ENCODE data around the gene PRR36.

- no peak for TF ChIP-seq CTCF (IDR thresholded peaks at IDR 0.05)
- TF ChIP-seq POLR2A (IDR thresholded peaks at IDR 0.05), result no peak
- no peak for TF ChIP-seq EP300 (IDR thresholded peaks at IDR 0.05)
Measured at GRCh38 chr19:7830823-7831222, 43.4 kb downstream of the PRR36 start.

Data from tibial nerve (tissue), 4 donors.